ENCODE measurements around the gene SLC39A11. TPM values are rescaled to one million over a fixed set of nuclear protein-coding genes. Genes with fewer than 3 reads are reported as not detected.

Gene SLC39A11
- total RNA-seq, 1 experiment from 2014 or later = 46.4 TPM

DNA sequence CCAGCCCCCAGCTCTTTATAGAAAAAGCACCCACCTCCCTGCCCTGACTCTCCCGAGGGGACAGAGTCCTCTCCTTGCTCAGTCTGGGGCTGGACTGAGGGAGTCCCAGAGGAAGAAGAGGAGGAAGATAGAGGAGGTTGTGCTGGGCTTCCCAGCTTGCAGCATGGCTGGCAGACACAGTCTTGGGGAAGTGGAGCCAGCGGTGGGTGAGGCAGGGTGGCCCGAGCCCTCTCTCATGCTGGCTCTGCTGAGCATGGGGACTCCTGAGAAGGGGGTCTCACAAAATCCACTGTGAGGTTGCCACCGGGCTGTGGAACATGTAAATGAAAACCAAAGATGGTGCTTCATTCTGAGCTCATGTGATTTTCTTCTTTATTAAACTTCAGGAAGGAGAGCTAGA lies 398.5 kb downstream of the SLC39A11 start:
- H3K4me3 ChIP-seq (replicated peaks in 1 of 2; ENCODE audit: low read depth in 1 of 2, low read length in 2 of 2) = no peak overlapping the region
- ChIA-PET CTCF (interaction anchor here (2.0 kb wide), 1 partner anchor 137 kb away, joined by 4 read pairs; no protein-coding TSS in a partner anchor), RAD21 (ENCODE audit: low non-redundant PET in 1 of 2, low total read pairs in 2 of 2, uncharacterized antibody in 2 of 2, unreplicated experiment in 2 of 2) (no interaction called here), POLR2A (interaction anchor here (1.0 to 1.3 kb wide), 2 partner anchors 11 to 101 kb away, joined by 3 read pairs; no protein-coding TSS in a partner anchor)
- no peaks in the 10 kb centered on the region for H4K20me1 ChIP-seq (ENCODE audit: insufficient read depth)
- intact Hi-C loops (cut with micrococcal nuclease) = no loop called here
- no peak overlapping the region for H2AFZ ChIP-seq (ENCODE audit: low read depth, low read length, poor library complexity, severe bottlenecking)
- no peak overlapping the region for H3K4me2 ChIP-seq (ENCODE audit: low read length)
- peaks cover 2 to 23% of the 10 kb centered on the region in 2 experiments; a peak in 2 of 4 replicates for H3K4me1 ChIP-seq (ENCODE audit: control insufficient read depth in 1 of 2, insufficient read depth in 2 of 2, low read length in 2 of 2)
- H3K27ac ChIP-seq (ENCODE audit: low read depth, low read length) = no peak overlapping the region
- H3K27me3 ChIP-seq (ENCODE audit: insufficient read depth, low read length) = no peaks in the 10 kb centered on the region
- no peak for TF ChIP-seq POLR2AphosphoS5 (IDR thresholded peaks at IDR 0.05; ENCODE audit: low read depth, low read length)
- no peak for TF ChIP-seq CEBPB (IDR thresholded peaks at IDR 0.05; ENCODE audit: low read depth)
- no peak for TF ChIP-seq EZH2phosphoT487 (IDR thresholded peaks at IDR 0.05; ENCODE audit: borderline replicate concordance)
- TF ChIP-seq, protein P1, sequence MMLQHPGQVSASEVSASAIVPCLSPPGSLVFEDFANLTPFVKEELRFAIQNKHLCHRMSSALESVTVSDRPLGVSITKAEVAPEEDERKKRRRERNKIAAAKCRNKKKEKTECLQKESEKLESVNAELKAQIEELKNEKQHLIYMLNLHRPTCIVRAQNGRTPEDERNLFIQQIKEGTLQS (IDR thresholded peaks at IDR 0.05) = no peak
- no peak for TF ChIP-seq SP1 (IDR thresholded peaks at IDR 0.05; ENCODE audit: low read depth)
- TF ChIP-seq TCF7L2 (IDR thresholded peaks at IDR 0.05; ENCODE audit: borderline replicate concordance, extremely low read depth, insufficient read depth, insufficient read length) = no peak
- TF ChIP-seq, protein P2, sequence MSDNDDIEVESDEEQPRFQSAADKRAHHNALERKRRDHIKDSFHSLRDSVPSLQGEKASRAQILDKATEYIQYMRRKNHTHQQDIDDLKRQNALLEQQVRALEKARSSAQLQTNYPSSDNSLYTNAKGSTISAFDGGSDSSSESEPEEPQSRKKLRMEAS (IDR thresholded peaks at IDR 0.05) = no peak
- no peak for TF ChIP-seq ELF1 (IDR thresholded peaks at IDR 0.05; ENCODE audit: borderline replicate concordance, low read depth)
- TF ChIP-seq SRF (IDR thresholded peaks at IDR 0.05; ENCODE audit: low read depth) = no peak
- no peak for TF ChIP-seq ZFX (IDR thresholded peaks at IDR 0.05)
- TF ChIP-seq YY1 (IDR thresholded peaks at IDR 0.05; ENCODE audit: extremely low read depth, insufficient replicate concordance, low read depth, low read length) = no peak
- no peak for TF ChIP-seq RAD21 (IDR thresholded peaks at IDR 0.05; ENCODE audit: low read depth)
- TF ChIP-seq, protein P3, sequence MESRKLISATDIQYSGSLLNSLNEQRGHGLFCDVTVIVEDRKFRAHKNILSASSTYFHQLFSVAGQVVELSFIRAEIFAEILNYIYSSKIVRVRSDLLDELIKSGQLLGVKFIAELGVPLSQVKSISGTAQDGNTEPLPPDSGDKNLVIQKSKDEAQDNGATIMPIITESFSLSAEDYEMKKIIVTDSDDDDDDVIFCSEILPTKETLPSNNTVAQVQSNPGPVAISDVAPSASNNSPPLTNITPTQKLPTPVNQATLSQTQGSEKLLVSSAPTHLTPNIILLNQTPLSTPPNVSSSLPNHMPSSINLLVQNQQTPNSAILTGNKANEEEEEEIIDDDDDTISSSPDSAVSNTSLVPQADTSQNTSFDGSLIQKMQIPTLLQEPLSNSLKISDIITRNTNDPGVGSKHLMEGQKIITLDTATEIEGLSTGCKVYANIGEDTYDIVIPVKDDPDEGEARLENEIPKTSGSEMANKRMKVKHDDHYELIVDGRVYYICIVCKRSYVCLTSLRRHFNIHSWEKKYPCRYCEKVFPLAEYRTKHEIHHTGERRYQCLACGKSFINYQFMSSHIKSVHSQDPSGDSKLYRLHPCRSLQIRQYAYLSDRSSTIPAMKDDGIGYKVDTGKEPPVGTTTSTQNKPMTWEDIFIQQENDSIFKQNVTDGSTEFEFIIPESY (IDR thresholded peaks at IDR 0.05; ENCODE audit: extremely low read depth, insufficient replicate concordance, low read length) = no peak
- TF ChIP-seq ZNF274 (IDR thresholded peaks at IDR 0.05; ENCODE audit: low read depth, low read length) = no peak
- TF ChIP-seq POLR2A (IDR thresholded peaks at IDR 0.05; ENCODE audit: borderline replicate concordance, extremely low read depth, insufficient read depth, insufficient read length) = no peak
- TF ChIP-seq EZH2 (IDR thresholded peaks at IDR 0.05) = no peak
- no peak for TF ChIP-seq FOSL1 (IDR thresholded peaks at IDR 0.05; ENCODE audit: low read depth)
- TF ChIP-seq, protein P4, sequence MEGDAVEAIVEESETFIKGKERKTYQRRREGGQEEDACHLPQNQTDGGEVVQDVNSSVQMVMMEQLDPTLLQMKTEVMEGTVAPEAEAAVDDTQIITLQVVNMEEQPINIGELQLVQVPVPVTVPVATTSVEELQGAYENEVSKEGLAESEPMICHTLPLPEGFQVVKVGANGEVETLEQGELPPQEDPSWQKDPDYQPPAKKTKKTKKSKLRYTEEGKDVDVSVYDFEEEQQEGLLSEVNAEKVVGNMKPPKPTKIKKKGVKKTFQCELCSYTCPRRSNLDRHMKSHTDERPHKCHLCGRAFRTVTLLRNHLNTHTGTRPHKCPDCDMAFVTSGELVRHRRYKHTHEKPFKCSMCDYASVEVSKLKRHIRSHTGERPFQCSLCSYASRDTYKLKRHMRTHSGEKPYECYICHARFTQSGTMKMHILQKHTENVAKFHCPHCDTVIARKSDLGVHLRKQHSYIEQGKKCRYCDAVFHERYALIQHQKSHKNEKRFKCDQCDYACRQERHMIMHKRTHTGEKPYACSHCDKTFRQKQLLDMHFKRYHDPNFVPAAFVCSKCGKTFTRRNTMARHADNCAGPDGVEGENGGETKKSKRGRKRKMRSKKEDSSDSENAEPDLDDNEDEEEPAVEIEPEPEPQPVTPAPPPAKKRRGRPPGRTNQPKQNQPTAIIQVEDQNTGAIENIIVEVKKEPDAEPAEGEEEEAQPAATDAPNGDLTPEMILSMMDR (IDR thresholded peaks at IDR 0.05 in 2 of 3, conservative IDR thresholded peaks at IDR 0.05 in 1 of 3; ENCODE audit: borderline replicate concordance in 1 of 3, insufficient read depth in 1 of 3, low read depth in 2 of 3, low read length in 2 of 3) = no peak
- no peak for TF ChIP-seq SIN3A (IDR thresholded peaks at IDR 0.05; ENCODE audit: low read depth)
- TF ChIP-seq CBX3 (IDR thresholded peaks at IDR 0.05; ENCODE audit: low read depth) = no peak
- H3K79me2 ChIP-seq (ENCODE audit: insufficient read depth, low read length) = no peaks in the 10 kb centered on the region
- H3K9me3 ChIP-seq (ENCODE audit: control insufficient read depth in 1 of 2, insufficient read depth in 1 of 2, low read depth in 1 of 2, low read length in 2 of 2) = no peaks in the 10 kb centered on the region
- DNase-seq (ENCODE audit: low read depth, low spot score) = no peak
- ATAC-seq = no peak
- H3K36me3 ChIP-seq (ENCODE audit: control insufficient read depth in 1 of 2, insufficient read depth in 2 of 2, low read length in 2 of 2) = no peaks in the 10 kb centered on the region
- H3K9ac ChIP-seq (ENCODE audit: low read length) = no peak overlapping the region
- H3K9me2 ChIP-seq (ENCODE audit: insufficient read depth) = no peaks in the 10 kb centered on the region
- BruUV-seq (replicated peaks) = no TSS peak
